ENCODE data around the gene PHLDB2.
"Not testable (repeated sequence)": the region's sequence is repeated elsewhere in the genome, so short reads cannot be mapped to it uniquely, and the experiment has no call there.

Gene PHLDB2

GRCh38 chr3:111859061-111859973, at the start of gene PHLDB2:
Gene PHLDB2 (plus strand): TSS chr3:111859265. CDS start chr3:111884078, 24,813 bp downstream.
- peak; percentile 60 for DNase-seq

- no peak for DNase-seq
Observed at GRCh38 chr3:111810909-111811308, 48.2 kb upstream of the PHLDB2 start.

- no peak for DNase-seq
Observed at GRCh38 chr3:111811811-111812210, 47.3 kb upstream of the PHLDB2 start.

GRCh38 chr3:111812701-111813100, 46.4 kb upstream of the PHLDB2 start:
- no peak for DNase-seq

- no peak for DNase-seq
Observed at GRCh38 chr3:111813441-111813840, 45.6 kb upstream of the PHLDB2 start.

GRCh38 chr3:111813979-111814378, 45.1 kb upstream of the PHLDB2 start:
- no peak for DNase-seq

- not testable (repeated sequence) for DNase-seq
Observed at GRCh38 chr3:111816771-111817170, 42.3 kb upstream of the PHLDB2 start.

GRCh38 chr3:111819927-111820326, 39.1 kb upstream of the PHLDB2 start:
- DNase-seq: no peak

- DNase-seq: no peak
Observed at GRCh38 chr3:111820651-111821050, 38.4 kb upstream of the PHLDB2 start.

GRCh38 chr3:111821891-111822290, 37.2 kb upstream of the PHLDB2 start:
- no peak for DNase-seq

- DNase-seq: no peak
Observed at GRCh38 chr3:111822804-111823203, 36.3 kb upstream of the PHLDB2 start.

- no peak for DNase-seq
Observed at GRCh38 chr3:111823341-111823855, 35.7 kb upstream of the PHLDB2 start.

- no peak for DNase-seq
Observed at GRCh38 chr3:111824351-111824750, 34.7 kb upstream of the PHLDB2 start.

GRCh38 chr3:111827871-111828270, 31.2 kb upstream of the PHLDB2 start:
- no peak for DNase-seq

- no peak for DNase-seq
Observed at GRCh38 chr3:111828530-111828929, 30.5 kb upstream of the PHLDB2 start.

- no peak for DNase-seq
Observed at GRCh38 chr3:111829023-111829422, 30.0 kb upstream of the PHLDB2 start.

- DNase-seq: peak; percentile 17
Observed at GRCh38 chr3:111831840-111832239, 27.2 kb upstream of the PHLDB2 start.

GRCh38 chr3:111837112-111837511, 22.0 kb upstream of the PHLDB2 start:
- no peak for DNase-seq

- DNase-seq: no peak
Observed at GRCh38 chr3:111838133-111838532, 20.9 kb upstream of the PHLDB2 start.

- no peak for DNase-seq
Observed at GRCh38 chr3:111846039-111846438, 13.0 kb upstream of the PHLDB2 start.

- DNase-seq: no peak
Observed at GRCh38 chr3:111846717-111847116, 12.3 kb upstream of the PHLDB2 start.

- DNase-seq: no peak
Observed at GRCh38 chr3:111848283-111848682, 10.8 kb upstream of the PHLDB2 start.

- no peak for DNase-seq
Observed at GRCh38 chr3:111848778-111849177, 10.3 kb upstream of the PHLDB2 start.

GRCh38 chr3:111850537-111850936, 8.5 kb upstream of the PHLDB2 start:
- no peak for DNase-seq

Data from activated CD4-positive, alpha-beta T cell treated with anti-CD3 and anti-CD28 coated beads for 48 hours (primary cell).